NT2/D1 (cell line): ENCODE results near the gene TNS3.

Experiments
- YY1 ChIP-seq: IDR thresholded peaks from 2 replicates; pipeline ENCODE4 v1.6.1; 2011; ENCODE audit not compliant: insufficient read length, insufficient read depth
- ZNF274 ChIP-seq: IDR thresholded peaks from 2 replicates; pipeline ENCODE4 v1.6.1; 2011; ENCODE audit warnings: mild to moderate bottlenecking, low read depth, low read length

DNA sequence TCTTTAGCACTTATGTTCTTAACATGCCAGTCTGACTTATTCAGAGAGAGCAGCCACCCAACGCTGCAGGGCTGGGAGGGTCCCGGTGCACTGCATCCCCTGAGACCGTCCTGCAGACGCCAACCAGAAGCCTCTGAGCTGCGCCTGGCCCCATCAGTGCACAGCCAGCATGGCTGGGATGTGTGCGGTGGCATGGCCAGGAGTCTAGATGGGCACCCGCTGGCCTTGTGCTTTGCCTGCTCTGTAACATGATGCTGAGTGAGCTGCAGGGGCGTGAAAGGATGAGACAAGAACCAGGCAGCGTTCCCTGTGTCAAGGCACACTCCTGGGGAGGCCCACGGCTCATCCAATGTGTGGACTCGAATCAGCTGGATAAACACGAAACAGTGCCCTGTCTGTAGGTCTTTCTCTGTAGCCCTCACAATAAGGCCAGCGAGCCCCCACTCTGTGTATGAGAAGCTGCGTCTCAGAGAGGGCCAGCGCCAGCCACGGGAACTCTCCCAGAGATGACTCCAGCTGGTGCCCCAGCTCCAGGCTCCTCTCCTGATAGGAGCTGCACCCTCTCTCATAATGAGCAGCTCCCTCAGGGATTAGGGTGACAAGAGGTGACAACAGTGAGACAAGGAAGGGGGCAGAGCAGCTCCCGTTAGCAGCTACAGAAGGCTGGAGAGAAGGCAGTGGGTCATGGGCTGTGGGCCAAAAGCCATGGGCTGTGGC lies 96.8 kb downstream of the TNS3 start:
- TF ChIP-seq ZNF274 (no peak), YY1 (no peak)
